K562 (cell line): Measurements from ENCODE around the gene PIP5KL1. TPM values are rescaled to one million over a fixed set of nuclear protein-coding genes. Genes with fewer than 3 reads are reported as not detected.

Experiments
- CCNT2 ChIP-seq: IDR thresholded peaks from 2 replicates; pipeline ENCODE4 v1.6.1; 2011; ENCODE audit warnings: borderline replicate concordance, low read depth, mild to moderate bottlenecking, moderate library complexity, mixed read lengths, low read length; ENCODE audit not compliant: insufficient read length; ENCODE audit errors: extremely low read depth
- CTCF ChIP-seq, 3 experiments: IDR thresholded peaks in 2 of 3; conservative IDR thresholded peaks in 1 of 3; 2 replicates each; pipeline ENCODE4 v1.5.1; 2011 to 2012; ENCODE audit warnings: low read length in 3 of 3, mild to moderate bottlenecking in 3 of 3, control low read depth in 2 of 3, improper control_type of control experiment in 1 of 3, inconsistent platforms in 1 of 3, low read depth in 1 of 3, mixed read lengths in 1 of 3, moderate library complexity in 1 of 3; ENCODE audit not compliant: insufficient read depth in 2 of 3
- E2F8 ChIP-seq: fragments of 450-650 bp; IDR thresholded peaks from 2 replicates; pipeline ENCODE4 v1.7.1; 2018; ENCODE audit warnings: mild to moderate bottlenecking, low read depth; ENCODE audit not compliant: partially characterized antibody
- ETV6 ChIP-seq, 3 experiments: fragments of 150-350 bp in 1 of 3; sonication (generic) in 1 of 3; formaldehyde crosslinking in 1 of 3; IDR thresholded peaks; 2 replicates each; pipeline versions ENCODE4 v1.6.1 to v1.8.0; 2014 to 2022; ENCODE audit warnings: borderline replicate concordance in 2 of 3, low read depth in 2 of 3, antibody characterized with exemption in 1 of 3, low read length in 1 of 3, mild to moderate bottlenecking in 1 of 3, missing genetic modification reagents in 1 of 3
- KAT7 ChIP-seq: sonication (generic); formaldehyde crosslinking; IDR thresholded peaks from 2 replicates; pipeline ENCODE4 v1.8.0; 2022; ENCODE audit warnings: missing genetic modification reagents, mild to moderate bottlenecking, borderline replicate concordance
- KLF10 ChIP-seq: fragments of 250-450 bp; sonication (Bioruptor Pico); IDR thresholded peaks from 2 replicates; pipeline ENCODE4 v1.6.1; 2021; ENCODE audit warnings: matching md5 sums
- MNT ChIP-seq, 2 experiments: fragments of 450-650 bp; conservative IDR thresholded peaks; 2 replicates each; pipeline ENCODE4 v1.6.1; 2017; ENCODE audit warnings: mild to moderate bottlenecking in 2 of 2, moderate library complexity in 2 of 2
- MXI1 ChIP-seq: IDR thresholded peaks from 2 replicates; pipeline ENCODE4 v1.6.1; 2011; ENCODE audit warnings: low read depth, mild to moderate bottlenecking, improper control_type of control experiment, low read length
- NBN ChIP-seq: fragments of 450-650 bp; IDR thresholded peaks from 2 replicates; pipeline ENCODE4 v1.6.1; 2016; ENCODE audit warnings: low read depth, mild to moderate bottlenecking
- NR0B1 ChIP-seq: fragments of 450-650 bp; IDR thresholded peaks from one replicate; pipeline ENCODE4 v1.6.1; 2018; ENCODE audit warnings: mild to moderate bottlenecking, moderate library complexity; ENCODE audit not compliant: partially characterized antibody
- PYGO2 ChIP-seq: fragments of 450-650 bp; IDR thresholded peaks from 2 replicates; pipeline ENCODE4 v1.6.1; 2016; ENCODE audit warnings: mild to moderate bottlenecking, missing genetic modification characterization, moderate library complexity, missing compliant biosample characterization
- polyA plus RNA-seq, 8 experiments: library from polyadenylated mRNA; depleted of rRNA in 4 of 8; stranded (reverse) in 5 of 8; unstranded in 3 of 8; fragments of >200 nt; fragmentation: Nextera tagmentation in 2 of 8; fragmentation: Illumina TruSeq in 1 of 8; extraction: Ambion mirVana in 2 of 8; extraction: Trizol in 1 of 8; gene quantifications; 2 replicates each; pipeline versions ENCODE4 v1.2.1 to v1.2.3, GENCODE V29; 2011 to 2014; ENCODE audit warnings: inconsistent platforms in 1 of 8, missing spikeins in 1 of 8
- total RNA-seq, 7 experiments: library from RNA; depleted of rRNA in 6 of 7; stranded (reverse); fragments of >200 nt in 6 of 7; fragmentation: Illumina TruSeq in 2 of 7; extraction: Trizol in 2 of 7; gene quantifications; 2 replicates each; pipeline versions ENCODE4 v1.2.1 to v1.2.3, GENCODE V29; 2011 to 2021; ENCODE audit warnings: low replicate concordance in 1 of 7
- TF ChIP-seq, protein P1 (sequence below): fragments of 250-450 bp; sonication (Bioruptor Pico); IDR thresholded peaks from 2 replicates; pipeline ENCODE4 v1.4.0; 2020

The PIP5KL1 gene
- total and polyA plus RNA-seq, 9 of the 15 experiments (the other 6 are each of a cell fraction or from before 2014, with no cell fraction given): 0.18 to 4.8 (median 1.2) TPM

DNA sequence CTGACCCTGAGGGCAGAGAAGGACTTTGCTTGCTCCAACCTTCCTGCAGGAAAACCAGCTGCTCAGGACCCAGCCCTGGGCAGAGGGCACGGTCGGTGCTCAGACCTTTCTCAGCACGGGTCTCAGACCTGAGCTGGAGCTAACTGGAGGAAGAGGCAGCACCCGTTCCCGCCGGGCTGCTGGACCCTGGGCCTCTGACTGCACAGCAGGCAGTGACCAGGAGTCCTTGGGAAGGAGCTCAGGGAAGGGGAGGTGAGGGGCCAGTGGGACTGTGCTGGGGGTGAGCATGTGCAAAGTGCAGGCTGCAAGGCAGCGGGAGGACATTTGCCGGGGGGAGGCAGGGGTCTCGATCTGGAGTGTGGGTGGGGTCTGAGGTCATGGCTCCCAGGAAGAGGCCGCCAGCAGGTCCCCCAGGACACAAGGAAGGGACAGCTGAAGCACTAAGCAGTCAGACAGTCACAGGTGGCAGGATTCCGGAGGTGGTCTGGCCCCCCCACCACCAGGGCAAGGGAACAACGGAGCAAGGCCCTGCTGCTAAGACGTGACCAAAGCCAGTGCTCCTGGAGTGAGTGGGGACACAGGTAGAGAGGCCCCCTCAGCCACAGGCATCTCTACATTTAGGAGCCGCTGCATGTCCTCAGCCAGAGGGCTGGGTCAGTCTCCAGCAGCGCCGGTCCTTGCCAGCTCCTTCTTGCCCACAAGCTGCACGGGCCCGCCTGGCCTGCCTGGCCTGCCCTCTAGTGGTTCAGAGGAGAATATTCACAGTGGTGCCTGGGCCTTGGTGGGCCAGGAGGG lies 11.8 kb upstream of the PIP5KL1 start (continued):
- TF ChIP-seq NR0B1: no peak
- no peak for TF ChIP-seq KLF10 (CRISPR knock-in tag)
- no peak for TF ChIP-seq KAT7
- no peak for TF ChIP-seq ETV6 (IDR thresholded peaks at IDR 0.05; ENCODE audit: borderline replicate concordance in 1 of 2, low read depth in 2 of 2, low read length in 1 of 2)
- no peak for TF ChIP-seq ETV6 (CRISPR knock-in tag; IDR thresholded peaks at IDR 0.05; ENCODE audit: borderline replicate concordance)
- peak; percentile 79 to 95 (median 87) for TF ChIP-seq CTCF (IDR thresholded peaks at IDR 0.05 in 2 of 3, conservative IDR thresholded peaks at IDR 0.05 in 1 of 3; ENCODE audit: insufficient read depth in 2 of 3, low read depth in 1 of 3, low read length in 3 of 3)
- TF ChIP-seq MXI1: no peak
- TF ChIP-seq, protein P1, sequence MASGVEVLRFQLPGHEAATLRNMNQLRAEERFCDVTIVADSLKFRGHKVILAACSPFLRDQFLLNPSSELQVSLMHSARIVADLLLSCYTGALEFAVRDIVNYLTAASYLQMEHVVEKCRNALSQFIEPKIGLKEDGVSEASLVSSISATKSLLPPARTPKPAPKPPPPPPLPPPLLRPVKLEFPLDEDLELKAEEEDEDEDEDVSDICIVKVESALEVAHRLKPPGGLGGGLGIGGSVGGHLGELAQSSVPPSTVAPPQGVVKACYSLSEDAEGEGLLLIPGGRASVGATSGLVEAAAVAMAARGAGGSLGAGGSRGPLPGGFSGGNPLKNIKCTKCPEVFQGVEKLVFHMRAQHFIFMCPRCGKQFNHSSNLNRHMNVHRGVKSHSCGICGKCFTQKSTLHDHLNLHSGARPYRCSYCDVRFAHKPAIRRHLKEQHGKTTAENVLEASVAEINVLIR: no peak
- TF ChIP-seq MNT (conservative IDR thresholded peaks at IDR 0.05): no peak
- TF ChIP-seq E2F8: no peak
- no peak for TF ChIP-seq PYGO2
- TF ChIP-seq CCNT2: no peak
- no peak for TF ChIP-seq NBN
